Tibial nerve (tissue), 4 donors: ENCODE measurements around the gene HOXD9.

Source experiments
- EP300 ChIP-seq, 2 donors: sonication (generic); formaldehyde crosslinking; IDR thresholded peaks; one replicate each; pipeline ENCODE4 v1.6.1; 2017; ENCODE audit warnings: antibody characterized with exemption in 2 of 2, mild to moderate bottlenecking in 1 of 2
- POLR2A ChIP-seq, 2 donors: fragments of 450-650 bp; IDR thresholded peaks; one replicate each; pipeline ENCODE4 v1.6.1; 2017; ENCODE audit warnings: antibody characterized with exemption in 2 of 2, mild to moderate bottlenecking in 2 of 2, moderate library complexity in 2 of 2
- TF ChIP-seq, protein P1 (sequence below), 5 experiments: fragments of 200-600 bp in 3 of 5; fragments of 450-650 bp in 2 of 5; sonication (generic) in 3 of 5; IDR thresholded peaks; one replicate each; pipeline ENCODE4 v1.5.1; 2016 to 2019; ENCODE audit warnings: antibody characterized with exemption in 5 of 5, mild to moderate bottlenecking in 3 of 5, moderate library complexity in 2 of 5

DNA sequence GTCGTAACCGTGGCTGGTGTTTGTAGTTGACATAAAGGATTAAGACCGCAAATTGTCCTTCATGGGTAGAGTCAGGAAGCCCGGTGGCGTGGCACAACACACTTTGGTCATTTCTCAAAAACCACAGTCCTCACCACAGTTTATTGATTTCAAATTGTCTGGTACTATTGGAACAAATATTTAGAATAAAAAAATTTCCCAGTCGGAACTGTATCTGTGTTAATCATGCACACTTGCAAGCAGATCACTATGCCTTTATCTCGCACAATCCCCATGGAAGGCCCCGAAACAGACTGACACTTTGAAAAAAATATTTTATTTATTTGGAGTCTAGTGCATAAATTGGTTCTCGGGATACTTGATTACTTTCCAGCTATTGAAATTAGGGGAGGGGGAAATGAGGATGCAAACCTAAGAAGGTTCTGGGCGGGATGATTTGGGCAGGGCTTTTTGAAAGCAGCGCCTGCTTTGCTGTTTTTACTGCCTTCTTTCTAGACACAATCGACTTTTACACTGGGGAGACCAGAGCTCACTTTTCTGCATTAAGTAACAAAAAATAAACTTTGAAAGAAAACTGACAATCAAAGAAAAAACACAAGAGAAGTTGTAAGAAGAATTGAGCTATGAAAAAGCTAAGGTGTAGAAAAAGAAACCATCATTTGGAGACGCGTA is 50.5 kb downstream of the HOXD9 start:
- TF ChIP-seq, protein P1, sequence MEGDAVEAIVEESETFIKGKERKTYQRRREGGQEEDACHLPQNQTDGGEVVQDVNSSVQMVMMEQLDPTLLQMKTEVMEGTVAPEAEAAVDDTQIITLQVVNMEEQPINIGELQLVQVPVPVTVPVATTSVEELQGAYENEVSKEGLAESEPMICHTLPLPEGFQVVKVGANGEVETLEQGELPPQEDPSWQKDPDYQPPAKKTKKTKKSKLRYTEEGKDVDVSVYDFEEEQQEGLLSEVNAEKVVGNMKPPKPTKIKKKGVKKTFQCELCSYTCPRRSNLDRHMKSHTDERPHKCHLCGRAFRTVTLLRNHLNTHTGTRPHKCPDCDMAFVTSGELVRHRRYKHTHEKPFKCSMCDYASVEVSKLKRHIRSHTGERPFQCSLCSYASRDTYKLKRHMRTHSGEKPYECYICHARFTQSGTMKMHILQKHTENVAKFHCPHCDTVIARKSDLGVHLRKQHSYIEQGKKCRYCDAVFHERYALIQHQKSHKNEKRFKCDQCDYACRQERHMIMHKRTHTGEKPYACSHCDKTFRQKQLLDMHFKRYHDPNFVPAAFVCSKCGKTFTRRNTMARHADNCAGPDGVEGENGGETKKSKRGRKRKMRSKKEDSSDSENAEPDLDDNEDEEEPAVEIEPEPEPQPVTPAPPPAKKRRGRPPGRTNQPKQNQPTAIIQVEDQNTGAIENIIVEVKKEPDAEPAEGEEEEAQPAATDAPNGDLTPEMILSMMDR (IDR thresholded peaks at IDR 0.05): no peak
- TF ChIP-seq POLR2A (IDR thresholded peaks at IDR 0.05): no peak
- TF ChIP-seq EP300 (IDR thresholded peaks at IDR 0.05): no peak
